Urinary bladder (tissue), 4 donors: Measurements from ENCODE around the gene EPG5. TPM values are rescaled to one million over a fixed set of nuclear protein-coding genes. Genes with fewer than 3 reads are reported as not detected.

Source experiments
- DNase-seq: peaks from one replicate; pipeline ENCODE4 v3.0.0-alpha.2; 2015; ENCODE audit errors: extremely low spot score
- H3K27ac ChIP-seq: one replicate; pipeline ENCODE4 v1.5.1; 2013; ENCODE audit warnings: low read depth, mild to moderate bottlenecking, moderate library complexity
- H3K36me3 ChIP-seq: one replicate; pipeline ENCODE4 v1.6.1; 2013; ENCODE audit warnings: mild to moderate bottlenecking, moderate library complexity; ENCODE audit not compliant: insufficient read depth
- H3K4me1 ChIP-seq: one replicate; pipeline ENCODE4 v1.6.1; 2013; ENCODE audit warnings: mild to moderate bottlenecking, moderate library complexity; ENCODE audit not compliant: insufficient read depth
- H3K4me3 ChIP-seq: one replicate; pipeline ENCODE4 v1.5.1; 2013; ENCODE audit warnings: low read depth, low read length
- WGBS: extraction: QIAGEN DNeasy Blood & Tissue Kit; methylation state at CpG from one replicate; pipeline ENCODE4 v1.1.7; 2013; 5-methylcytosine and 5-hydroxymethylcytosine counted together
- polyA plus RNA-seq: library from polyadenylated mRNA; stranded (reverse); fragments of 200-250 nt; gene quantifications from one replicate; pipeline ENCODE4 v1.2.3, GENCODE V29; 2013
- total RNA-seq: library from RNA; depleted of rRNA; stranded (reverse); fragments of >200 nt; gene quantifications from one replicate; pipeline ENCODE4 v1.2.3, GENCODE V29; 2014
- donor health status: healthy with polysubstance abuse.
- donor health status: healthy.

The EPG5 gene
- total and polyA plus RNA-seq, 2 donors, result 6.8 to 39.8 TPM

DNA sequence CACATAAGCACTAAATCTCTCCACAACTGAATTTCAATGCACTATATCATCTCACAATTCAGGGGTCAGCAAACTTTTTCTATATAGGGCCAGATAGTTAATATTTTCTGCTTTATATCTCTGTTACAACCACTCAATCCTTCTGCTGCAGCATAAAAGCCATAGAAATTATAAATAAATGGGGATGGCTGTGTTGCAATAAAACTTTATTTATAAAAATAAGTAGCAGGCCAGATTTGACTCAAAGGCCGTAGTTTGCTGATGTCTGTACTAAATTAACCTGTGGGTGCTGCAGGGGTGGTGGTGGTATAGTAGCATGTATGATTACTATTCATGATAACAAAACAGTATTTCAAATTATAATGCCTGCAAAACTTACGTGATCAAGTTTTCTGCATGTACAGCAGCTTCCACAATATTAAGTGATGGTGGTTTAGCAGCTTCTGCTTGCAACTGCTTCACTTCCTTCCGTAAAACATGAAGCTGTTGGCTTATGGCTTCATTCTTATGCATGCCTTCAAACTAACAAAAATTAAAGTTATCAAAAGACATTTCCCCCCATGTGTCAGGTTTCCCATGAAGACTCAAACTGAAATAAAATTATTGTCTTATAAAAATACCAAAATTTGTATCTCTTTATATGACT lies 77.6 kb downstream of the EPG5 start:
- H3K36me3 ChIP-seq, result no peaks in the 10 kb centered on the region
- H3K4me3 ChIP-seq, result no peak overlapping the region
- no peak overlapping the region for H3K27ac ChIP-seq
- WGBS, result 93% methylated on average over 3 of the region's 3 CpGs
- no peaks in the 10 kb centered on the region for H3K4me1 ChIP-seq
- no peak for DNase-seq

DNA sequence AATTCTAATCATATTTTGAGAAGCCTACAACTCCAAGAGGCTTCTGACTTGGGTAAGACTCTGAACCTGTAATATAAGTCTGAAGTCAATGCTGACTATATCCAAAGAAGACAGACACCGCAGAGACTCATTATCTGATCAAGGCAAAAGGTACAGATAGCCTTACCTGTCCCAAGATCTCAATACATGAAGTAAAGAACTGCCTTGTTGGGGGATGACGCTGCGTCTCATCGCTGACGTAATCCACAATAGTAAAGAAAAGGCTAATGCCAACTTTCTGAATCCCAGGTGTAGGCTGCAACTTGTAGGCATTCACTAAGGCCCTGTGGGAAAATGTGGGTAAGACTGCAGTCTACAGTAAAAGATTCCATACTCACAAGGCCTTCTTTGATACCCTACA lies 79.5 kb downstream of the EPG5 start:
- no peak for DNase-seq
- WGBS, result 93% methylated on average over 5 of the region's 5 CpGs
- no peaks in the 10 kb centered on the region for H3K4me1 ChIP-seq
- no peak overlapping the region for H3K27ac ChIP-seq
- H3K36me3 ChIP-seq, result no peaks in the 10 kb centered on the region
- no peak overlapping the region for H3K4me3 ChIP-seq

DNA sequence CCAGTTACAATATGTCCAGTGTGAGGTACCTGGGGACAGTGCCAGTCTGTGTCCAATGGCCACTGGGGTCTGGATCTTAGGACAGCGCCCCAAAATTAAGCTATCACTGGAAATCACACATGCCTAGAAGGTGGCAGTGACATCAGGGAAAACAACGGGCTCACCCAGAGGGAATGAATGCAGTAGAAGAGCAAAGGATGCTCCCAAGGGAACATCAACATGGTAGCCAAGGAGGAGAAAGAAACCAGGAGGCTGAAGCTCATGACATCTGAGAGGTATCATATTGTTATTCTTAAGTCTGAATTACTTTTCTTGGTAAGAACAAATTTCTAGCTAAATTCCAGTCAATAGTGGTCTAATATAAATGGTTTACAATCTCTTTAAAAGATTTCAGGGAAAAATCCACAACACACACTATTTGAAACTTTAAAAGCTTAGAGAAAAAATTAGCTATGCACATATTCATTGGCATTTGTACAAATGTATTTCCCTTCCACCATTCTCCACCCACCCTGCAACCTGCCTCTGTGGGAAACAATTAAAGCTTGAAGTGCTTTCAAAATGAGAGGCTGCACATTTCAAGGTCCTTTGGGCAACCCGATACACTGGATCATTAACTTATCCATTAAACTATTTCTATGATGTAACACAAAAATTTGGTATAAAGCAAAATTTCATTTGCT lies 86.1 kb downstream of the EPG5 start:
- Histone ChIP-seq H3K4me1 (no peaks in the 10 kb centered on the region), H3K4me3 (no peak overlapping the region), H3K36me3 (peaks cover 4% of the 10 kb centered on the region), H3K27ac (no peak overlapping the region)
- DNase-seq, result no peak
- 95% methylated on average over 3 of the region's 3 CpGs for WGBS

DNA sequence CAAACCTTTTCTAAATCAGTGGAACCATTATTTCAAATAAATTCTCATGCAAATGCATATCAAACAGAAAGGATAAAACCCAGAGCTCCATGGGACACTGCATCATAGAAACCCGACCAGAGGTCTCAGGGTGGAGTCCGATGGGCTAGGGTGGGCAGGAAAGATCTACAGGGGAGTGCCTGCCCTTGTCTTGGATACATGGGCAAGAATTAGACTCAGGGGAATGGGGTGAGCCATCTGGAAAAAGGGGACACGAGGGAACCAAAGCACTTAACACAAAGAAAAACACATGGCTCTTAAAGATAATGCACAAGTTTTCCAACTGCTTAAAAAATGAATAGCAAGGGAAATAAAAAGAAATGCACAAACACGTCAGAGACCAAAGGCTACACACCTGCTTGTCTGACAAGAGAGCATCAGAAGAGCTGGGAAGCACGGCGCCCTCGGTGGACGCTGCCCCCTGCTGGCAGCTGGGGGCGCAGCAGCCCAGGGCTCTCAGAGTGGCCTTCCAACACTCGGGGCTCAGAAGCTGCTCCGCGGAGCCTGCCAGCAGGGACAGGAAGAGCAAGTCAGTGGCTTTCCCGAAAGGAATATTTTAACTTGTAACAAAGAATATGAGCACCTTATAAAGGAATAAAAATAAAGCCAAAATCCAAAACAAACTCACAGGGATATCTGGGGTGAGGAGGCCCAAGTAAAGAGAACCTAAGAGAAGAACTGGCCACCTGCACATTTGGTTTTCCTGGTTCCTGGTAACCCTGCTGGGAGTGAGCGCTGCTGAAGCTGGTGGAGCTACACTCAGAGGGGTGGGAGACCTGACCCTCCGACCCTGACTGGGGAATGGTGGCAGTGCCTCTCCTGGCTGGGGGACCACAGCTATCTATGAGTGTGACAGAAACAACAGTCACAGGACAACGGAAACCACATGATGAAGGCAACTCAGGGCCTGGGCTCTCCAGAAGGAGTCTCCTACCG lies 87.2 kb downstream of the EPG5 start:
- H3K4me1 ChIP-seq, result no peaks in the 10 kb centered on the region
- no peak overlapping the region for H3K27ac ChIP-seq
- no peak overlapping the region for H3K4me3 ChIP-seq
- peaks cover 4% of the 10 kb centered on the region for H3K36me3 ChIP-seq
- no peak for DNase-seq
- 37% methylated on average over 17 of the region's 17 CpGs for WGBS

- H3K36me3 ChIP-seq, result peaks cover 4% of the 10 kb centered on the region
- no peaks in the 10 kb centered on the region for H3K4me1 ChIP-seq
- no peak overlapping the region for H3K27ac ChIP-seq
- H3K4me3 ChIP-seq, result no peak overlapping the region
- no peak for DNase-seq
- WGBS, result 78% methylated on average over 3 of the region's 3 CpGs
Observed at GRCh38 chr18:45877403-45877802, 89.7 kb downstream of the EPG5 start.

DNA sequence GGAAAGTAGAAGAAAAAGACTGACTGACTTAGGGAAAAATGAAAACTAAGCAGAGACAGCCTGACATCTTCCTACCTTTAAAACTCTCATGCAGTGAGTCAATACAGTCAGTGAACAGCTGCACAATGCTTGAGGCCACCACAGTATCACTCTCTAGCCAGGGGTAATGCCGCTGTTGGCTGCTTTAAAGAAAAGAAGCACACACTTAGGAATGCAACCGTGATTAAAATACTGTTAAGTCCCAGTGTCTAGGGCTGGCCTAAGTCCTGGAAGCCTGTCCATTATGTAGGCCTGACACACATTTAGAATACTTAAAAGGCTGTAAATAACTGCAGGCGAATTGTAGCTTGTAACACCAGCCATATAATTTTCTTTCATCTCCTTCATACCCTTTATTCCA lies 91.0 kb downstream of the EPG5 start:
- DNase-seq, result no peak
- Histone ChIP-seq H3K27ac (no peak overlapping the region), H3K36me3 (peaks cover 4% of the 10 kb centered on the region), H3K4me1 (no peaks in the 10 kb centered on the region), H3K4me3 (no peak overlapping the region)
- 85% methylated on average over 3 of the region's 3 CpGs for WGBS

DNA sequence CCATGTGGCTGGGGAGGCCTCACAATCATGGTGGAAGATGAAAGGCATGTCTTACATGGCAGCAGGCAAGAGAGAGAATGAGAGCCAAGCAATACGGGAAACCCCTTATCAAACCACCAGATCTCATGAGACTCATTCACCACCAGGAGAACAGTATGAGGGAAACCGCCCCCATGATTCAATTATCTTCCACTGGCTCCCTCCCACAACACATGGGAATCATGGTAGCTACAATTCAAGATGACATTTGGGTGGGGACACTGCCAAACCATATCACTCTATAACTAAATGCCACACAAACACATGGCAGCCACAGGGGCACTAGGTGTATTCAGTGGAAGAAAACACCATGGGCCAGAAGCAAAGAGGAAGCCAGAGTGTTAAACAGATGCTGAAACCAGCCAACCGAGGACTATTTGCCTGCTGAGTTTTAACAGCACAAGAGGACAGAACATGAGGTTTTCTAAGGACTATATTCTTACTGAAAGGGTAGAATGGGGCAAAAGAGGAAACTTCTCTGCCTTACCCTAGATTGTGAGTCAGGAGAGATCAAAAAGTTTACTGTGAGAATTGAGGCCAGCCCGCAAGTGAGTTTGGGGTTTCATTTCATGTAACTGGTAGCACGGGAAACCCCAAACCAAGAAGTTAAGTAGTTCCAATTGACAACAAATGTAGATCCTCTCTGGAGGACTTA lies 92.5 kb downstream of the EPG5 start:
- H3K4me3 ChIP-seq, result no peak overlapping the region
- 86% methylated on average over 5 of the region's 5 CpGs for WGBS
- no peak for DNase-seq
- peaks cover 4% of the 10 kb centered on the region for H3K36me3 ChIP-seq
- H3K27ac ChIP-seq, result no peak overlapping the region
- no peaks in the 10 kb centered on the region for H3K4me1 ChIP-seq

GRCh38 chr18:45871431-45872084 lies 95.6 kb downstream of the EPG5 start:
- Histone ChIP-seq H3K27ac (no peak overlapping the region), H3K4me3 (no peak overlapping the region), H3K4me1 (no peaks in the 10 kb centered on the region), H3K36me3 (peaks cover 2% of the 10 kb centered on the region)
- WGBS, result 91% methylated on average over 5 of the region's 5 CpGs
- DNase-seq, result no peak

- H3K36me3 ChIP-seq, result no peaks in the 10 kb centered on the region
- DNase-seq, result no peak
- H3K4me3 ChIP-seq, result no peak overlapping the region
- no peak overlapping the region for H3K27ac ChIP-seq
- no peaks in the 10 kb centered on the region for H3K4me1 ChIP-seq
- 84% methylated on average over 7 of the region's 7 CpGs for WGBS
Observed at GRCh38 chr18:45870419-45870818, 96.7 kb downstream of the EPG5 start.

GRCh38 chr18:45865466-45865865 lies 101.7 kb downstream of the EPG5 start:
- H3K4me1 ChIP-seq, result no peaks in the 10 kb centered on the region
- H3K36me3 ChIP-seq, result peaks cover 2% of the 10 kb centered on the region
- no peak for DNase-seq
- H3K27ac ChIP-seq, result no peak overlapping the region
- no peak overlapping the region for H3K4me3 ChIP-seq
- WGBS, result 96% methylated on average over 5 of the region's 5 CpGs

DNA sequence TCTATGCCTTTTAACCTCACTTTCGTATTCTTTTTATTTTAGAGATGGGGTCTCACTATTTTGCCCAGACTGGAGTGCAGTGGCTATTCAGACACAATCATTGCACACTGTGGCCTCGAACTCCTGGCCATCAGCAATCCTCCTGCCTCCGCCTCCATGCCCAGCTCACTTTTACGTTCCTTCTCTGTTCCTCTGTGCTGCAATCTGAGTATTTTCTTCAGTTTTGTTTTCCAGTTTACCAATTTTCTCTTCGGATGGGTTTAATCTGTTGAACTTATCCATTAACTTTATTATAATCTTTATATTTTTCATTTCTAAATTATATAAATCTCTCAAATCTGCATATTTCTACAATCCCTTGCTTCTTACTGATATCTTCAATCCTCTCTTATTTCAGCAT lies 103.0 kb downstream of the EPG5 start:
- H3K36me3 ChIP-seq, result peaks cover 2% of the 10 kb centered on the region
- H3K4me3 ChIP-seq, result no peak overlapping the region
- WGBS, result 98% methylated on average over 5 of the region's 5 CpGs
- H3K27ac ChIP-seq, result no peak overlapping the region
- DNase-seq, result no peak
- no peaks in the 10 kb centered on the region for H3K4me1 ChIP-seq

- Histone ChIP-seq H3K27ac (no peak overlapping the region), H3K36me3 (peaks cover 2% of the 10 kb centered on the region), H3K4me1 (no peaks in the 10 kb centered on the region), H3K4me3 (no peak overlapping the region)
- no peak for DNase-seq
- 66% methylated on average over 1 of the region's 1 CpG for WGBS
Observed at GRCh38 chr18:45863469-45863868, 103.7 kb downstream of the EPG5 start.

DNA sequence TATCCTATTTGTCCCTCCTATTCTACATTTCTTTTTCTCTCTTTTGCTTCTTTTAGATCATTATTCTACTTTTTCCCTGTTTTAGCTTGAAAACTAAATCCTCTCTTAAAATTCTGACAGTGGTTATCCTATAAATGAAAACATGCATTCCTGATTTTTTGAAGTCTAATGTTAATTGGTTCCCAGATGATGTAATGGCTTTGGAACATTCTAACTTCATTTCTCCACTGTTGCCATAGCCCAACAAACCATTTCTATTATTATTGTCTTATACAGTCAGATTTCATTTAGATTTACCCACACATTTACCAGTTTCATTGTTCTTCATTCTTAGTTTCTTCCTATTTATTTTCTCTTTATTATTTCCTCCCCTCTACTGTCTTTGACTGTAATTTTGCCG lies 105.2 kb downstream of the EPG5 start:
- WGBS, result 98% methylated on average over 1 of the region's 1 CpG
- Histone ChIP-seq H3K27ac (no peak overlapping the region), H3K4me1 (no peaks in the 10 kb centered on the region), H3K36me3 (peaks cover 2% of the 10 kb centered on the region), H3K4me3 (no peak overlapping the region)
- DNase-seq, result no peak
